Activated CD4-positive, alpha-beta T cell treated with anti-CD3 and anti-CD28 coated beads, Interleukin-10, Interleukin-2, amounts not matched to agents 100 ng/mL and 50 ng/mL, durations not matched to agents 16 hours and 8 hours (primary cell): ENCODE results near the gene PIH1D1.

ENCODE experiments used
- DNase-seq: peaks from one replicate; pipeline ENCODE4 v3.0.0-alpha.2; 2020

PIH1D1 gene

DNA sequence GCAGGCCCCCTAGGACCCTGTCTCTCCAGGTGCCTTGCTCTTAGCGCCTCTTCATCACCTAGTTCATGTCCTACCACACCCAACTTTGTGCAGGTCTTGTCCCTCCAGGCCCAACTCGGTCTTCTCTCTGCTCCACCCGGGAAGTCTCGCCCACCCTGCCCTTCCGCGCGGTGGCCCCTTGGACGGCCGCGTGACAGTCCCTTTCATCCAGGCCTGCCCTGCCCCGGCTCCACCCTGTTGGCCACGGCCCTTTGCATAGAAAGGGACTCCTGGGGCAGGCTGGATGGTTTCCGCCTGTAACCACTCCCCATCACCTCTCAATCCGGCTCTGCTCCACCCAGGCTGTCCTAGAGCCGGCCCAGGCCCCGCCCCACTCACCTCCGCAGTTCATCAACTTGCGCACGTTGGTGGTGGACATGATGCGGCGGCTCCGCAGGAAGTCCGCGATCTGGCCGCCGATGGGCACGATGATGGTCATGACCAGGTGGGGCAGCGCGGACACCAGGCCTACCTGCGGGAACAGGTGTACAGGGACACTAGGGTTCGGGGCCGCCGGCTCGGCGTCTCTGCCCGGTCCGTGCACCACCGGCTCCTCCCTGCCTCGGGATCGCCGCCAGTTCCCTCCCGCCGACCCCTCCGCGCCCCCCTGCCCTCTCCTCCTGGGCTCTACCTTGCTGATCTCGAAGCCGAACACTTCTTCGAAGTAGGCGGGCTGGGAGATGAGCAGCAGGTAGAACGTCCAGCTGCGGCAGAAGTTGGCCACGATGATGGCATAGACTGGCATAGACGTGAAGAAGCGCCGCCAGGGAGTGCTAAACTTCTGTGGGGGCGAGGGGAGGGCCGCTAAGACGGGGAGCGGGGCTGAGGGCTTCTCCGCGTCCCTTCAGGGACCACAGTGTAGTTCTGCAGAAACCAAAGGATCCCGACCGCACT, 19.2 kb downstream of the PIH1D1 start:
- no peak for DNase-seq

DNA sequence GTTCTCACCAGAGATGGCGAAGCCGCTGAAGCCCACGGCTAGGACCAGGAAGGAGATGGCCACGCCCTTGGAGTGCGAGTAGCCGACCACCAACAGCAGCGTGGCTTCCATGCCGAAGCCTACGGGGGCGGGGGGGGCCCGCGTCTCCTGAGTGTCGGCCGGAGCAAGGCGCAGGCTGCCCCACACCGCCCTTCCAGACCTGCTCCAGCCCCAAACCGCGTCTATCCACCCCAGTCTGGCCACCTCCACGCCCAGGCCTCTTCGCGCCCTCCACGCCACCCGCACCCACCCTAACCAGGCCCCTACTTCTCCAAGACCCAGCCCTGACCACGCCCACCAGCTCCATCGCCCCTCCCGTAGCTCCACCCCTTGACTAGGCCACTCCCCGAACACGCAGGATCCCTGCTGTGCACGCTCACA, 20.3 kb downstream of the PIH1D1 start:
- no peak for DNase-seq

GRCh38 chr19:49430678-49431329, 20.8 kb downstream of the PIH1D1 start:
- peak; percentile 40 for DNase-seq

DNA sequence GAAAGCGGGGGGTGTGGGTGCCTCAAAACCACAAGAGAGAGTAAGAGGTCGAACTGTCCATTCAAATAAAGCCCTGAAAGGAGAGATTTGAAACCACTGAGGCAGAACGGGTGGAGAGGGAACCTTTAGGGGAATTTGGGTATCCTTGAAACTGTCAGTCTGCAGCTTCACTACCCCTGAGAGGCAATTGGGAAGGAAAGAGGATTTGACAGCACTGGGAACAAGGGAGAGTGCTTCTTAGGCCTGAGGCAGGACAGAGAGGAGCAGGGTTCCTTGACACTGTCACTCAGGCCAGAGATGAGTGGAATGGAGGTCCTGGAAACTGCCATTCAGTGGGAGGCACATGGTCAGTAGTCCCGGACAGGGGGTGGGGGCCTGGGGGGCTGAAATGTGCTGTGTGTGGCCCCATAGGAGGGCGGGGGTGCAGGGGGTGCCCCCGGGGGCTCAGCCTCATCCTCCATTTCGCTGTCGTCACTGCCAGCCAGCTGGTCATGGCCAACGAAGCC, 21.4 kb downstream of the PIH1D1 start:
- DNase-seq: no peak

GRCh38 chr19:49428547-49429451, 22.8 kb downstream of the PIH1D1 start:
- no peak for DNase-seq

DNA sequence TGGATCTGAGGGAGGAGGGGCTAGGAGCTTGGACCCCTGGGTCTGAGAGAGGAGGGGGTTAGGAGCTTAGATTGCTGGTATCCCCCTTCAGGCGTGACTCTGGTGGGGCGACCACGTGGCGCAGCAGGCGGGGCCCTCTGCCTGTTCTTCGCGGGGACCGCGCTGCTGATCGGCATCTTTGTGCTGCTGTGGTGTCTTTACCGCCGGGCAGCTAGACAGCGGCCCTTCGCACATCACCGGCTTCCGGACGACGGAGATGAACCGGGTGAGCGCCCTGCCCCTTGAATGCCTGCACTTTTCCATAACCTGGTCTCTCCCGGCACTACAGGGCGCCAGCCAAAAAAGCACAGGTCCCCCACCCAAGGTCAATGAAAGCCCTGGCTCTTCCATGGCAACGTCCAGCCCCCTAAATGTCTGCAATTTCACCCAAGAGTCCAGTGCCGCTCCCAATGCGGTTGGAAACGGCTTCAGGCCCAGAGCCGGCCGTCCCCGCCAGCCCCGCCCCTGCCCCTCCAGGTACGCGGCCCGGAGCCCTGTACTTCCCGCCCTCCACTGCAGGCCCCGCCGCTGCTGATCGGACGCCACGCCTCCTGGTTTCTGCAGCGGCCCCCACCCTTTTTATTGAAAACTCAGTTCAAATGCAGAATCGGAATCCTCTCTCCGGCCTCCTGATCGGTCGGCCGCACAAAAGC, 23.6 kb downstream of the PIH1D1 start:
- DNase-seq: no peak

- no peak for DNase-seq
These were observed 24.3 kb downstream of the PIH1D1 start for GRCh38 chr19:49427339-49427738.

DNA sequence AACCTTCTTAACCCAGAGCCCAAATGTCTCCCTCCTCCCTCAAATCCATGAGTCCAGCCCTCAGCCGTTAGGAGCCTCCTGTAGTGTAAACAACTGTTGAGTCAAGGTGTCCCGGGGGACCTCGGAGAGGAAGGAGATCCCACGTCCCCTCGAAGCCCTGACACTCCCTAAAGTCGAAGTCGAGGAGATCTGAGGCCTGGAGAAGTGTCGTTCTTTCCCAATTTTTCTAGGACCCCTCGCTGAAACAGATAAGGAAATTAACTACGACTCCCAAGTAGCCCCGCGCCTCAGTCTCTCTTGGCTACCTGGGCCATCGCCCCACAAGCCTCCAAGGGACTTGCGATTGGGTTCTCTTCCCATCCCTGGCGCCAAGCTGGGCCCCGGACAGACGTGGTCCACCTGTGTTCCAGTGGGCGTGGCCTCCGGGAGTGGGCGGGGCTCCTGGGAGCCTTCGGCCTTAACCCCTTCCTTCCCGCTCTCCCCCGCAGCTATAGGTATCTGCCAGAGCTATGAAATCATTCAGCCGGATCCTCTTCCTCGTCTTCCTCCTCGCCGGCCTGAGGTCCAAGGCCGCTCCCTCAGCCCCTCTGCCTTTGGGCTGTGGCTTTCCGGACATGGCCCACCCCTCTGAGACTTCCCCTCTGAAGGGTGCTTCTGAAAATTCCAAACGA, 25.6 kb downstream of the PIH1D1 start:
- DNase-seq: peak; percentile 45

GRCh38 chr19:49425178-49425577, 26.4 kb downstream of the PIH1D1 start, which contains the start of gene GFY:
Gene GFY, plus strand, starts transcription at chr19:49425388. Its CDS starts 1,043 bp downstream, at chr19:49426431.
- no peak for DNase-seq

- DNase-seq: no peak
These were observed 27.7 kb downstream of the PIH1D1 start for GRCh38 chr19:49423985-49424303.

DNA sequence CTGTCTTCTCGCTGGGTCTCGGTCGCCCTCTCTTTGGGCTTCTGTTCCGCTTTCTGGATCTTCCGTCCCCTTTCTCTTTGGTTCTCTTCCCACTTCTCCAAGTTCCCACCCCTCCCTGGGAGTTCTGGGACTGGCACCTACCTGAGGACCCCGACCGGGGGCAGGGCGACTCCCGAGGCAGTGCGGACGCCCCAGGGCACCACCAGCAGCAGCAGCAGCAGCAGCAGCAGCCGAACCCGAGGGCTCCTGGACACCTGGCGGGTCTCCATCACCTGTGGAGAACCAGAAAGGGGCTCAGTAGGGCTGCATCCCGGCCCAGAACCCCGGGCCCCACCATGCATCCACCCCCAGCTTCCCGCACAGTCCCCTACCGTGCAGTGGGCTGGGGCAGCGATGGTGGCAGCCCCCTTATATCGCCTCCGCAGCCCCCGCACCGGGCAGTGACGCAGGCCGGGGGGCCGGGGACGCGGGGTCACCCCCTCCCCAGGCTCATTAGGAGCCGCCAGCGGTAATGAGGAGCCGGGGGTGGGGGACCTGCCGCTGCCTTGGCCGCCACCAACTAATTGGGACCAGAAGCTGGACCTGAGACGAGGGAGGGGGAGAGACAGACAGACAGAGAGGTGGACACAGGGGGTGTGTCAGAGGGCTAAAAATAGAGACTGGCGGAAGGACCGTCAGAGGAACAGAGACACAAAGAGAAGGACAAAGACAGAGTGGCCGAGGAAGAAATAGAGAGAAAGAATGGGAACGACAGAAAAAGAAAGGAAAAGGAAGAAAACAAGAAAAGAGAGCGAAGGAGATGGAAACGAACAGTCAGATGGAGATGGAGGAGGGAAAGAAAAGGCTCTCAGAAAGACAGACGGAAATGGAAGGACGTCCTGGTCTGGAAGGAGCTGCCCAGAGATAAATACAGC, 28.3 kb downstream of the PIH1D1 start, which contains the start of gene PTH2:
TSS of gene PTH2 (minus strand) at position 371 of the 914 bp plus-strand sequence. CDS start at position 269, 102 bp downstream.
- DNase-seq: no peak

DNA sequence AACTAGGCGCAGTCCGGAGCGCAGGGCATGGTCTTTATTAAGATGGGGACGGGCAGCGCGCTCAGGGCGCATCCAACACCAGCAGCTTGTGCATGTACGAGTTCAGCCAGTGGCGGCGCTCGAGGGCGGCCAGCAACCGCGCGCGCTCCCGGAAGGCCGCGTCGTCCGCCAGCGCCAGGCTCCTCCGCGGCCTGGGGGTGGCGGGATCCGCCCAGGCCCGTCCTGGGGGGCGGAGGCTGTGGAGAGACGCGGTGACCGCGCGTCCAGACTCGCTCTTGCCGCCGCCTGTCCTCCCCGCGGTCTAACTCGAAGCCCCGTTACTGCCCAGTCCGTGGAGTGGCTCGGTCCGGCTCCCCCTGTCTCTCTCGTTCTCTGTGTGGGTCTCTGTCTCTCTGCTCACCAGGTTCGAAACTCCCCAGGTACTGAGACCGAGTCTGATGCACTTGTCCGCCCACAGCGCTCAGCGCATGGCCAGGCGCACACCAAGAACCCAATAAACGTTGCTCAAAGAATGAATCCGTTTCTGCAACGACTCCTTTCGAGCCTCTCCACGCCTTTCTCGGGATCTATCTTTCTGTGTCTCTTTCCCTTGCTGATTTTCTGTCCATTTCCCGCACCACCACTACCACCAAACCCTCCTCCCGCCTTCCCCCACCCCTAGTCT, 29.1 kb downstream of the PIH1D1 start:
- DNase-seq: peak; percentile 60

DNA sequence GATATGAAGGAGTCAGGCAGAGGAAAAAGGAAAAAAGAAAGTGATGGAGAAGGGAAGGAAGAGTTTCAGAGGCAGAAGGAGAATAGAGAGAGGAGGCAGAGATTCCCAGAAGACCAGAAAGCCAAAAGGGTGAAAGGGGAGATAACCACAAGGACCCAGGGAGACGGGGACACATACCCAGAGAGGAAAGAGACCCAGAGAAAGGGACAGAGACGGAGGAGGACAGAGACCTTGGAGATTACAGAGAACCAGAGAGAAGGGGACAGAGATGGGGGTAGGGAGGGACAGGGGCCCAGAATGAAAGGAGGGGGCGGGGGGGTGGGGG, 29.8 kb downstream of the PIH1D1 start:
- no peak for DNase-seq

DNA sequence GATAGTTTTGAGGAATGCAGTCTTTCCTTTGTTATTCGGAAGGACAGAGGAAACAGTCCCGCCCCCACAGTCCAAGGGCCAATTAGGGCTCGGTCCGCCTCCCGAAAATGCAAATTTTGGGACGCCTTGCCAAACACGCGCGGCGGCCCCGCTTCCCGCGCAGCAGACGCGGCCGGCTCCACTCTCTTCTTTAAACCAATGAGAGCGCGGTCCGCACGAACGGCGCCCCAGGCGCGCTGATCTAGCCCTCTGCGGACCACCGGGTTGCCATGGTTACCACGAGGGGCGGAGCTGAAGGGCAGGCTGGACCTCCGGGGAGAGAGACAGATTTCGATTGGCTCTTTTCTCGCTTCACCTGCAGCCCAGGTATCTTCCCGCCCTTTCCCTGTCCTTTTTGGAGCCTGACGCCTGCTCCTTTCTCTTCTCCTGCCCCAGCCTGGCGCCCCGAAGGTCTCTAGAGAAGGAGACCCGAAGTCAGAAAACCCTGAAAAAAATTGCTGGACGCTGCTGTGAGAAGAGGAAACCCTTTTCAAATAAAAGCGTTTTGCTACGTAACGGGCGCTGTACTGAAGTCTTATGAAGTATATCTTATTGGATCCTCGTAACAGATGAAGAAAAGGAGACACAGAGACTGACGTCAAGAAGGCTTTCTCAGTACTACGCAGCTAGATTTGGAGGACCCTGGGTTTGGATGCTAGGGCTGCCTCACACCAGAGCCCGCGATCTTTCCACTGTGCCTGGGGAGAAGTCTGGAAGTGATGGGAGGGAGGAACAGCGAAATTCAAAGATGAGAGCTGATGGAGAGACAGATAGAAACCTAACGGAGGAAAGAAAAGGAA, 30.4 kb downstream of the PIH1D1 start:
- peak; percentile 42 for DNase-seq

DNA sequence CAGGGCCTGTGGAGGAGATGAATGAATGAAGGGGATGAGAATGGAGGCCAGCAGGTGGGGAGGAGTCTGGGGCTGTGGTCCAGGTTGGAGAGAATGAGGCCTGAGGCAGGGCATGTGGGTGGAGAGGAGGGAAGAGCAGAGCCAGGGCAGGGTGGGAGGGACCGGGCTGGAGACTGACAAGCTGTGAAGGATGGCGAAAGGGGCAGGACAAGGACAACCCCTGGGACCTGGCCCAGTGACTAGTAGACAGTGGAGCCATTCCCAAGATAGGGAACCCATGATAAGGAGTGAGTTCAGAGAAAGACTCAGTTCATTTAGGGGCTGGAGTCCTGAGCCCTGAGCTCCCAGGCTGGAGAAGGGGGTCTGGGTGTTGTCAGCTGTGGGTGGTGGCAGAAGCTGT, 31.4 kb downstream of the PIH1D1 start:
- DNase-seq: no peak

DNA sequence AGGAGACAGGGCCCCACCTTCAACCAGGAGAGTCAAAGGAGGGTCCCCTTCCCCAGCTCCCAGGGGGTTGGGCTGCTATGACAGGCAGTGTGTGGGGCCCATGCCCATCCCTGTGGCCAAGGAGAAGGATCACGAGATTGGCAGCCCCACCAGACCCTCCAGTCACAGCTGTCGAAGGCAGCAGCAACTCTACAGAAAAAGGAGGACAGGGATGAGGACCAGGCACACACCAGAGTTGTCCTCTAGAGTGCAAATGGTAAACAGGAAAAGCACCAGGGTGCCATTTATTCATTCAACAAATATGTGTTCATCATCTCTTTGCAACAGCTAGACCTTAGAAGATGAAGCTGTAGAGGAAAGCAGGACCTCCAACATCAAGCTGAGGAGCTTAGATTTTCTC, 32.4 kb downstream of the PIH1D1 start:
- no peak for DNase-seq

DNA sequence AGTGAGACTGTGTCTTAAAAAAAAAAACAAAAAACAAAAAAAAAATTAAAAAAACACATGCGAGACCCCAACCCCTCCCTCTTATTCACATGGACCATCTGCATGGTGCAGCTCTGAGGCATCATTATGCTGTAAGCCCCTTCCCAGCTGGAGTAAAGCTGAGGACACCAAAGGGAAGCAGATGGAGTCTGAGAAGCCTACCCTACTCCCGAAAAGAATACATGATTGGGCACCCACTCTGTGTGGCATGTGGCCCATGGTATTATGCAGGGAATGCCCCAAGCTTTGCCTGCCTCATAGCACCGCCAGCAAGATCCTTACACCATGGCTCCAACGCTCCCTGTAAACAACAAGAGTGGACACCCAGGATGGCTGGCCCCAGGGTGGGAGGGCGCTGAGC, 33.1 kb downstream of the PIH1D1 start:
- DNase-seq: no peak

GRCh38 chr19:49417088-49417487, 34.5 kb downstream of the PIH1D1 start:
- no peak for DNase-seq

- DNase-seq: no peak
These were observed 35.8 kb downstream of the PIH1D1 start for GRCh38 chr19:49415810-49416200.
